Natural killer cell (primary cell): ENCODE data around the gene CIDEA. TPM values are rescaled to one million over a fixed set of nuclear protein-coding genes. Genes with fewer than 3 reads are reported as not detected.

ENCODE experiments used
- ATAC-seq, 3 donors: fragments of 150-1000 bp in 2 of 3; fragments of 200-7000 bp in 1 of 3; cut with Tn5 transposase; 1 replicate in 1 of 3; 2 replicates in 2 of 3; pipeline ENCODE4 v1.10.0; 2021; ENCODE audit warnings: mild to moderate bottlenecking in 2 of 3, moderate library complexity in 2 of 3
- DNase-seq, 2 donors: peaks; one replicate each; pipeline versions ENCODE4 v3.0.0 to v3.0.0-alpha.2; 2013 to 2021; ENCODE audit warnings: mixed read lengths in 1 of 2
- H3K27ac ChIP-seq: one replicate; pipeline ENCODE4 v1.5.1; 2013; ENCODE audit warnings: mild to moderate bottlenecking, low read length
- H3K27me3 ChIP-seq: one replicate; pipeline ENCODE4 v1.6.1; 2013; ENCODE audit warnings: low read length; ENCODE audit not compliant: control insufficient read depth, insufficient read depth
- H3K36me3 ChIP-seq: one replicate; pipeline ENCODE4 v1.6.1; 2013; ENCODE audit warnings: low read length; ENCODE audit not compliant: control insufficient read depth, insufficient read depth
- H3K4me1 ChIP-seq: one replicate; pipeline ENCODE4 v1.6.1; 2013; ENCODE audit warnings: low read length; ENCODE audit not compliant: control insufficient read depth, insufficient read depth
- H3K4me3 ChIP-seq: one replicate; pipeline ENCODE4 v1.5.1; 2013; ENCODE audit warnings: low read length
- H3K9me3 ChIP-seq: one replicate; pipeline ENCODE4 v1.6.1; 2013; ENCODE audit warnings: low read length; ENCODE audit not compliant: control insufficient read depth, insufficient read depth
- H3K27ac Mint-ChIP-seq, 2 donors: one replicate each; pipeline ENCODE4 v1.8.0; 2022; ENCODE audit warnings: mild to moderate bottlenecking in 2 of 2, mixed read lengths in 2 of 2, moderate library complexity in 1 of 2
- H3K27me3 Mint-ChIP-seq, 2 donors: one replicate each; pipeline ENCODE4 v1.8.0; 2022; ENCODE audit warnings: low read depth in 2 of 2, mixed read lengths in 2 of 2
- H3K36me3 Mint-ChIP-seq: one replicate; pipeline ENCODE4 v1.8.0; 2022; ENCODE audit warnings: mixed read lengths
- H3K4me1 Mint-ChIP-seq, 2 donors: one replicate each; pipeline ENCODE4 v1.8.0; 2022; ENCODE audit warnings: mixed read lengths in 2 of 2
- H3K4me3 Mint-ChIP-seq: one replicate; pipeline ENCODE4 v1.8.0; 2022; ENCODE audit warnings: mild to moderate bottlenecking, moderate library complexity, mixed read lengths
- H3K9me3 Mint-ChIP-seq, 2 donors: one replicate each; pipeline ENCODE4 v1.8.0; 2022; ENCODE audit warnings: mixed read lengths in 2 of 2
- WGBS: methylation state at CpG from one replicate; pipeline ENCODE4 v1.1.7; 2013; ENCODE audit warnings: missing lambda C conversion rate; ENCODE audit not compliant: insufficient coverage; 5-methylcytosine and 5-hydroxymethylcytosine counted together
- intact Hi-C: fragments of 100-400 bp; cut with micrococcal nuclease; formaldehyde crosslinking; loops from one replicate; pipeline ENCODE4 v1.14.2; 2022
- total RNA-seq, 4 donors: library from RNA; stranded (reverse); fragments of 120-200 nt in 1 of 4; gene quantifications; one replicate each; pipeline versions ENCODE4 v1.2.3 to v1.2.4, GENCODE V29; 2013 to 2022
- TF ChIP-seq, protein P1 (sequence below): fragments of 200-600 bp; IDR thresholded peaks from one replicate; pipeline ENCODE4 v1.8.0; 2022; ENCODE audit warnings: antibody characterized with exemption

Gene CIDEA
- total RNA-seq, 3 donors from 2014 or later (not counting 1 experiment from before 2014, with no cell fraction given): not detected

- Mint-ChIP-seq H3K4me3 (peak overlapping the region; percentile 70), H3K4me1 (peaks cover 6 to 10% of the 10 kb centered on the region in 2 donors), H3K27me3 (peaks cover 38 to 39% of the 10 kb centered on the region in 2 donors), H3K27ac (no peak overlapping the region), H3K36me3 (no peaks in the 10 kb centered on the region), H3K9me3 (no peaks in the 10 kb centered on the region)
- Histone ChIP-seq H3K27ac (no peak overlapping the region), H3K4me3 (no peak overlapping the region), H3K9me3 (no peaks in the 10 kb centered on the region), H3K4me1 (peaks cover 13% of the 10 kb centered on the region), H3K27me3 (peaks cover 17% of the 10 kb centered on the region), H3K36me3 (no peaks in the 10 kb centered on the region)
- 72% methylated on average over 25 of the region's 25 CpGs for WGBS
- intact Hi-C loops: no loop called here
- DNase-seq (no peak), ATAC-seq (no peak)
- TF ChIP-seq, protein P1, sequence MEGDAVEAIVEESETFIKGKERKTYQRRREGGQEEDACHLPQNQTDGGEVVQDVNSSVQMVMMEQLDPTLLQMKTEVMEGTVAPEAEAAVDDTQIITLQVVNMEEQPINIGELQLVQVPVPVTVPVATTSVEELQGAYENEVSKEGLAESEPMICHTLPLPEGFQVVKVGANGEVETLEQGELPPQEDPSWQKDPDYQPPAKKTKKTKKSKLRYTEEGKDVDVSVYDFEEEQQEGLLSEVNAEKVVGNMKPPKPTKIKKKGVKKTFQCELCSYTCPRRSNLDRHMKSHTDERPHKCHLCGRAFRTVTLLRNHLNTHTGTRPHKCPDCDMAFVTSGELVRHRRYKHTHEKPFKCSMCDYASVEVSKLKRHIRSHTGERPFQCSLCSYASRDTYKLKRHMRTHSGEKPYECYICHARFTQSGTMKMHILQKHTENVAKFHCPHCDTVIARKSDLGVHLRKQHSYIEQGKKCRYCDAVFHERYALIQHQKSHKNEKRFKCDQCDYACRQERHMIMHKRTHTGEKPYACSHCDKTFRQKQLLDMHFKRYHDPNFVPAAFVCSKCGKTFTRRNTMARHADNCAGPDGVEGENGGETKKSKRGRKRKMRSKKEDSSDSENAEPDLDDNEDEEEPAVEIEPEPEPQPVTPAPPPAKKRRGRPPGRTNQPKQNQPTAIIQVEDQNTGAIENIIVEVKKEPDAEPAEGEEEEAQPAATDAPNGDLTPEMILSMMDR: no peak
Measured at GRCh38 chr18:12305930-12306629, 51.9 kb downstream of the CIDEA start.

DNA sequence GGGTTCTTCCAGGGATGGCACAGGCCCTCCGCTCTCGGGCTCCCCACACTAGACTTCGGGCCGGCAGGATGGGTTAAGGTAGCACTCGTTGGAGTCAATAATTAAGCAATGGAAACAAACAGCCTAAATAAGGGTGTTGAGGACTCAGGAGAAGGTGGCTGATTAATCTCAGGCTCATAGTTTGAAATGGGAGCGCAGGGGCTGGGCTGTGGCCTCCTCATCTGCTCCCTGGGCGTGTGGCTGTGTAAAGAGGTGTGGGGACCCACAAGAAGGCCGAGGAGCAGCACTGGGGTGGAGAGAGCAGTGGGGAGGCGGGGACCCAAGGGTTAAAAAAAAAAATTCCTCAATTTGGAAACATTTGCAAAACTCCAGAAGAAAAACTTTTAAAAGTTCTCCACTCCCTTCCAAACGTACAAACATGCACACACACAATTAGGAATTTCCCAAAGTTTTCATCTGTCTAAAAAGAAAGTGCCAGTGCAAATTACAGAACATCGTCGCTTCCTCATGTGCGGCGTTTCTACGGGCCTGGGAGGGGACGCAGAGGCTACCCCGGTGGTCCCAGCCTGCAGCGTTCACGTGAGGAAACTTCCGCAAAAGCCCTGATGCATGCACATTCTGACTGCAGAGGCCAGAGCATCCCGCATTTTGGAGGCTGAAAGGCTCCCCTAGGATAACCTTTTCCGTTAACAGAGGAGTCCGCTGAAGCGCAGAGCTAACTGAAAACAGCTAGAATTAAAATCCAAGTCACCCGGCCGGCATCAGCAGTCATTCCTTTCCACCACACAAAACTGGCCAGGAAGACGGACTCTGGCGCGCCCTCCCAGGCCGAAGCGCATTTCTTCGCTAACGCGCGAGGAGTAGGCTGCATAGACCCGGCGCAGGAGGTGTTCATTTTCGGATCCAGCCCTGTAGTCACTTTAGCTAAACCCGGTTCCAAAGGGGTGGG is 52.9 kb downstream of the CIDEA start:
- Histone ChIP-seq H3K9me3 (no peaks in the 10 kb centered on the region), H3K27me3 (peaks cover 17% of the 10 kb centered on the region), H3K4me1 (peaks cover 13% of the 10 kb centered on the region), H3K27ac (no peak overlapping the region), H3K4me3 (peak overlapping the region; percentile 10), H3K36me3 (no peaks in the 10 kb centered on the region)
- ATAC-seq (peak in 1 of 3 donors; percentile 17), DNase-seq (no peak)
- intact Hi-C loops: no loop called here
- no peak overlapping the region for H3K27ac Mint-ChIP-seq
- TF ChIP-seq, protein P1: no peak
- H3K9me3 Mint-ChIP-seq: peaks cover 0 to 3% of the 10 kb centered on the region in 2 donors
- peaks cover 7% of the 10 kb centered on the region for H3K36me3 Mint-ChIP-seq
- H3K4me1 Mint-ChIP-seq: peaks cover 6 to 10% of the 10 kb centered on the region in 2 donors
- H3K27me3 Mint-ChIP-seq: peaks cover 40 to 48% of the 10 kb centered on the region in 2 donors
- H3K4me3 Mint-ChIP-seq: peak overlapping the region; percentile 73
- WGBS: 17% methylated on average over 39 of the region's 39 CpGs

DNA sequence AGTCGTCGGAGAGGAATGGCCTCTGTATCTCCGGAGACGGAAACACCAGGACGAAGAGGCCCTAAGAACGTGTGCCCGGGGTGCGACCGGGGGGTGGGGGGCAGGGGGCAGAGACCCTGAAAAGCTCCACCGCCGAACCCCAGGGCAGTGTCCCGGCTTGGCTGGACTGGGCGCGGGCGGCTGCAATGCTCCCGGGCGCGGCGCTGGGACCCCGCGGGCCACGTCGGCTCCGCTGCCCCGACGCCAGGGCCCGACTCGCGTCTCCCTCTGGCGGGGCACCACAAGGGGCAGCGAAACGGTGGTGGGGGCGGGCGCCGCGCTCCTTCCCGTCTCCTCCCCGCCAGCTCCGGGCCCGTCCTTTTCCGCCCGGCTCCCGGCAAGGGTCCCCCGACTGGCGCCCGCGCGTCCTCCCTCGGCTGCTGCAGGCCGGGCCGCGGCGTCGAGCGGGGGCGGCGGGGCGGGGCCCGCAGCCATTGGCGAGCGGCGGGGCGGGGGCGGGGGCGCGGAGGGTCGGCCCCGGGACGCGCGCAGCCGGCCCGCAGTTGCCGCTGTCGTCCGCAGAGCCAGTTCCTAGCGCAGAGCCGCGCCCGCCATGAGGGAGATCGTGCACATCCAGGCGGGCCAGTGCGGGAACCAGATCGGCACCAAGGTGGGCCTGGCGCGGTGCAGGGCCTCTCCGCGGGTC is 53.7 kb downstream of the CIDEA start, which contains the start of gene TUBB6:
TUBB6 (plus strand) TSS at position 541 of the 685 bp plus-strand sequence; CDS start at position 593, 52 bp downstream.
- Histone ChIP-seq H3K4me3 (peak within 1 kb of the TSS; percentile 39), H3K4me1 (peaks cover 13% of the 10 kb centered on the region), H3K36me3 (no peaks in the 10 kb centered on the region), H3K27me3 (peaks cover 17% of the 10 kb centered on the region), H3K27ac (no peak within 1 kb of the TSS), H3K9me3 (no peaks in the 10 kb centered on the region)
- peaks cover 0 to 4% of the 10 kb centered on the region in 2 donors for H3K9me3 Mint-ChIP-seq
- peaks cover 7% of the 10 kb centered on the region for H3K36me3 Mint-ChIP-seq
- intact Hi-C loops: no loop called here
- TF ChIP-seq, protein P1: no peak
- ATAC-seq (peak; percentile 15 to 49 (median 24)), DNase-seq (no peak)
- peaks cover 40 to 48% of the 10 kb centered on the region in 2 donors for H3K27me3 Mint-ChIP-seq
- no peak within 1 kb of the TSS for H3K27ac Mint-ChIP-seq
- peak within 1 kb of the TSS; percentile 73 for H3K4me3 Mint-ChIP-seq
- WGBS: 1% methylated on average over 88 of the region's 88 CpGs
- H3K4me1 Mint-ChIP-seq: peaks cover 6 to 10% of the 10 kb centered on the region in 2 donors
